HCT116 (cell line): ENCODE measurements around the gene DCTN5. TPM values are rescaled to one million over a fixed set of nuclear protein-coding genes. Genes with fewer than 3 reads are reported as not detected.

Source experiments
- ATAC-seq: fragments of 200-7000 bp; cut with Tn5 transposase; 2 replicates; pipeline ENCODE4 v1.9.1; 2020; ENCODE audit warnings: mild to moderate bottlenecking, moderate library complexity
- BruUV-seq: library from RNA; stranded (reverse); fragments of 400-500 nt; replicated peaks from 2 replicates; lab custom pipeline; 2021; lab: Mats Ljungman, UMichigan
- CTCF ChIA-PET: fragments of 300-600 bp; sonication (Branson Sonifier 250); formaldehyde crosslinking; loops from one replicate; lab custom pipeline; 2021; ENCODE audit warnings: antibody characterized with exemption; lab: Charles Lee
- POLR2A ChIA-PET: fragments of 300-600, 350-600 bp; sonication (Branson Sonifier 250); formaldehyde crosslinking; loops from one replicate; lab custom pipeline; 2021; ENCODE audit warnings: antibody characterized with exemption; lab: Charles Lee
- RAD21 ChIA-PET, 2 experiments: fragments of 300-600 bp; sonication (Branson Sonifier 250); formaldehyde crosslinking; loops; one replicate each; lab custom pipeline; 2023; ENCODE audit warnings: low total read pairs in 2 of 2; ENCODE audit not compliant: uncharacterized antibody in 2 of 2, unreplicated experiment in 2 of 2, low non-redundant PET in 1 of 2; lab: Charles Lee
- DNase-seq: peaks from one replicate; pipeline ENCODE4 v3.0.0-alpha.2; 2010; ENCODE audit warnings: low read depth, low spot score
- H2AFZ ChIP-seq: fragments of 200-600 bp; shearing (Covaris generic), sonication (generic); 2 replicates; pipeline ENCODE4 v1.6.1; 2017; ENCODE audit warnings: low read depth, mixed run types, mixed read lengths, antibody characterized with exemption, low read length; ENCODE audit not compliant: poor library complexity, severe bottlenecking
- H3K27ac ChIP-seq: 2 replicates; pipeline ENCODE4 v1.5.1; 2012; ENCODE audit warnings: low read depth, low read length
- H3K27me3 ChIP-seq: fragments of 200-600 bp; sonication (generic); 2 replicates; pipeline ENCODE4 v1.6.1; 2016; ENCODE audit warnings: mixed run types, low read length, mixed read lengths; ENCODE audit not compliant: insufficient read depth
- H3K36me3 ChIP-seq, 2 experiments: fragments of 200-500 bp in 1 of 2; fragments of 200-600 bp in 1 of 2; sonication (Bioruptor generic) in 1 of 2; sonication (generic) in 1 of 2; 2 replicates each; pipeline versions ENCODE4 v1.5.1 to v1.6.1; 2014 to 2016; ENCODE audit warnings: low read length in 2 of 2, inconsistent platforms in 1 of 2, mixed read lengths in 1 of 2, mixed run types in 1 of 2; ENCODE audit not compliant: insufficient read depth in 2 of 2, control insufficient read depth in 1 of 2
- H3K4me1 ChIP-seq, 2 experiments: fragments of 200-600 bp in 1 of 2; sonication (generic) in 1 of 2; 2 replicates each; pipeline versions ENCODE4 v1.5.1 to v1.6.1; 2012 to 2017; ENCODE audit warnings: low read length in 2 of 2, inconsistent platforms in 1 of 2, mild to moderate bottlenecking in 1 of 2, mixed read lengths in 1 of 2, mixed run types in 1 of 2, moderate library complexity in 1 of 2; ENCODE audit not compliant: insufficient read depth in 2 of 2, control insufficient read depth in 1 of 2
- H3K4me2 ChIP-seq: fragments of 200-600 bp; sonication (generic); 2 replicates; pipeline ENCODE4 v1.6.1; 2017; ENCODE audit warnings: mixed run types, low read length, mixed read lengths
- H3K4me3 ChIP-seq, 2 experiments: fragments of 200-600 bp in 1 of 2; sonication (generic) in 1 of 2; replicated peaks in 1 of 2; 2 replicates each; pipeline ENCODE4 v1.5.1; 2011 to 2016; ENCODE audit warnings: low read length in 2 of 2, control low read depth in 1 of 2, low read depth in 1 of 2, mild to moderate bottlenecking in 1 of 2, mixed read lengths in 1 of 2, mixed run types in 1 of 2
- H3K79me2 ChIP-seq: fragments of 200-600 bp; sonication (generic); 2 replicates; pipeline ENCODE4 v1.6.1; 2017; ENCODE audit warnings: mild to moderate bottlenecking, mixed run types, low read length, moderate library complexity, mixed read lengths; ENCODE audit not compliant: insufficient read depth
- H3K9ac ChIP-seq: fragments of 200-600 bp; sonication (generic); 2 replicates; pipeline ENCODE4 v1.6.1; 2016; ENCODE audit warnings: low read length, mixed read lengths
- H3K9me2 ChIP-seq: fragments of 200-600 bp; sonication (generic), shearing (Covaris generic); 2 replicates; pipeline ENCODE4 v1.6.1; 2017; ENCODE audit warnings: mixed run types, mild to moderate bottlenecking, moderate library complexity; ENCODE audit not compliant: insufficient read depth
- H3K9me3 ChIP-seq, 2 experiments: fragments of 200-500 bp in 1 of 2; fragments of 200-600 bp in 1 of 2; sonication (Bioruptor generic) in 1 of 2; sonication (generic) in 1 of 2; 2 replicates each; pipeline ENCODE4 v1.6.1; 2014 to 2017; ENCODE audit warnings: low read length in 2 of 2, mixed read lengths in 2 of 2, inconsistent platforms in 1 of 2, low read depth in 1 of 2, mild to moderate bottlenecking in 1 of 2, mixed run types in 1 of 2, moderate library complexity in 1 of 2; ENCODE audit not compliant: control insufficient read depth in 1 of 2, insufficient read depth in 1 of 2
- H4K20me1 ChIP-seq: fragments of 200-600 bp; sonication (generic), shearing (Covaris generic); 2 replicates; pipeline ENCODE4 v1.6.1; 2017; ENCODE audit warnings: mixed run types, mild to moderate bottlenecking, moderate library complexity; ENCODE audit not compliant: insufficient read depth
- SP1 ChIP-seq: IDR thresholded peaks from 2 replicates; pipeline ENCODE4 v1.6.1; 2012; ENCODE audit warnings: low read depth
- SRF ChIP-seq: IDR thresholded peaks from 2 replicates; pipeline ENCODE4 v1.6.1; 2012; ENCODE audit warnings: low read depth
- intact Hi-C: fragments of 100-400 bp; cut with micrococcal nuclease; formaldehyde crosslinking; loops from 2 replicates; pipeline ENCODE4 v1.10.0; 2022
- total RNA-seq: library from RNA; stranded (reverse); gene quantifications from one replicate; pipeline ENCODE4 v1.2.1, GENCODE V29; 2021; ENCODE audit not compliant: unreplicated experiment
- TF ChIP-seq, protein P1 (sequence below): IDR thresholded peaks from 2 replicates; pipeline ENCODE4 v1.6.1; 2012; ENCODE audit warnings: low read depth

Gene DCTN5
- total RNA-seq, 1 experiment from 2014 or later: 42.9 TPM

DNA sequence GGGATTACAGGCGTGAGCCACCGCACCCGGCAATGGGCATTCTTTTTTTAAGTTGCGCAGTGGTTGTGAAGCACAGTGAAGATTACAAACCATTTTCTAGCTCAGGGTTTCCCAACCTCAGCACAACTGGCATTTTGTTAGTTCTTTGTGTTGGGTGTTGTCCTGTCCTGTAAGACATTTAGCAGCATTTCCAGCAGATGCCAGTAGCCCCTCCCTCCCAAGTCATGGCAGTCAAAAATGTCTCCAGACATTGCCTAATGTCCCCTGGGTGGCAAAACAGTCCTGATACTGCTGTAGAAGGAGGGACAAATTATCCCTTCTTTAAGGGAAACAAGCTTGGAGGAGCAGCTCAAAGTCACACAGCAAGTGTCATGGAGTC lies 53.0 kb downstream of the DCTN5 start:
- Histone ChIP-seq H3K79me2 (no peaks in the 10 kb centered on the region), H2AFZ (no peak overlapping the region), H3K9me2 (no peaks in the 10 kb centered on the region), H3K9ac (no peak overlapping the region), H3K27me3 (no peaks in the 10 kb centered on the region), H3K4me2 (no peak overlapping the region), H3K27ac (no peak overlapping the region), H3K9me3 (no peaks in the 10 kb centered on the region)
- no TSS peak for BruUV-seq
- ChIA-PET CTCF (interaction anchor here (1.1 to 1.3 kb wide), 2 partner anchors 17 to 34 kb away, joined by 3 read pairs; no protein-coding TSS in a partner anchor), POLR2A (no interaction called here), RAD21 (no interaction called here)
- no peak for ATAC-seq
- TF ChIP-seq, protein P1, sequence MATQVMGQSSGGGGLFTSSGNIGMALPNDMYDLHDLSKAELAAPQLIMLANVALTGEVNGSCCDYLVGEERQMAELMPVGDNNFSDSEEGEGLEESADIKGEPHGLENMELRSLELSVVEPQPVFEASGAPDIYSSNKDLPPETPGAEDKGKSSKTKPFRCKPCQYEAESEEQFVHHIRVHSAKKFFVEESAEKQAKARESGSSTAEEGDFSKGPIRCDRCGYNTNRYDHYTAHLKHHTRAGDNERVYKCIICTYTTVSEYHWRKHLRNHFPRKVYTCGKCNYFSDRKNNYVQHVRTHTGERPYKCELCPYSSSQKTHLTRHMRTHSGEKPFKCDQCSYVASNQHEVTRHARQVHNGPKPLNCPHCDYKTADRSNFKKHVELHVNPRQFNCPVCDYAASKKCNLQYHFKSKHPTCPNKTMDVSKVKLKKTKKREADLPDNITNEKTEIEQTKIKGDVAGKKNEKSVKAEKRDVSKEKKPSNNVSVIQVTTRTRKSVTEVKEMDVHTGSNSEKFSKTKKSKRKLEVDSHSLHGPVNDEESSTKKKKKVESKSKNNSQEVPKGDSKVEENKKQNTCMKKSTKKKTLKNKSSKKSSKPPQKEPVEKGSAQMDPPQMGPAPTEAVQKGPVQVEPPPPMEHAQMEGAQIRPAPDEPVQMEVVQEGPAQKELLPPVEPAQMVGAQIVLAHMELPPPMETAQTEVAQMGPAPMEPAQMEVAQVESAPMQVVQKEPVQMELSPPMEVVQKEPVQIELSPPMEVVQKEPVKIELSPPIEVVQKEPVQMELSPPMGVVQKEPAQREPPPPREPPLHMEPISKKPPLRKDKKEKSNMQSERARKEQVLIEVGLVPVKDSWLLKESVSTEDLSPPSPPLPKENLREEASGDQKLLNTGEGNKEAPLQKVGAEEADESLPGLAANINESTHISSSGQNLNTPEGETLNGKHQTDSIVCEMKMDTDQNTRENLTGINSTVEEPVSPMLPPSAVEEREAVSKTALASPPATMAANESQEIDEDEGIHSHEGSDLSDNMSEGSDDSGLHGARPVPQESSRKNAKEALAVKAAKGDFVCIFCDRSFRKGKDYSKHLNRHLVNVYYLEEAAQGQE: no peak
- TF ChIP-seq, all 23 proteins: peak for 0
- intact Hi-C loops: no loop called here
- peaks cover 4 to 19% of the 10 kb centered on the region in 2 experiments; a peak in 3 of 4 replicates for H3K4me1 ChIP-seq
- H4K20me1 ChIP-seq: no peaks in the 10 kb centered on the region
- peaks cover 4 to 20% of the 10 kb centered on the region in 2 experiments; a peak in 3 of 4 replicates for H3K36me3 ChIP-seq
- no peak for DNase-seq
- no peak overlapping the region for H3K4me3 ChIP-seq

- CTCF ChIA-PET: interaction anchor here (1.1 to 1.3 kb wide), 2 partner anchors 17 to 33 kb away, joined by 3 read pairs; no protein-coding TSS in a partner anchor
Observed at GRCh38 chr16:23694644-23695373, 53.5 kb downstream of the DCTN5 start.

More at GRCh38 chr16:23694644-23695373, 53.5 kb downstream of the DCTN5 start:
- Histone ChIP-seq H3K9ac (no peak overlapping the region), H3K27ac (no peak overlapping the region), H3K9me2 (no peaks in the 10 kb centered on the region), H3K9me3 (no peaks in the 10 kb centered on the region), H3K79me2 (no peaks in the 10 kb centered on the region), H3K4me2 (no peak overlapping the region), H3K36me3 (peaks cover 3 to 14% of the 10 kb centered on the region in 2 experiments; a peak in 3 of 4 replicates), H2AFZ (no peak overlapping the region), H3K4me3 (no peak overlapping the region), H3K4me1 (peaks cover 7 to 24% of the 10 kb centered on the region in 2 experiments; a peak in 3 of 4 replicates), H4K20me1 (no peaks in the 10 kb centered on the region), H3K27me3 (no peaks in the 10 kb centered on the region)
- DNase-seq (no peak), ATAC-seq (no peak)
- 0 out of 2 replicates have a peak, but pooled peaks have one; percentile 8 for TF ChIP-seq SP1
- no peak for TF ChIP-seq SRF
- ChIA-PET POLR2A (interaction anchor here (0.7 kb wide), 1 partner anchor 215 kb away, joined by 3 read pairs; no protein-coding TSS in a partner anchor), RAD21 (no interaction called here)
- intact Hi-C loops: no loop called here
- no TSS peak for BruUV-seq
